ENCODE data around the gene INSRR.

Gene INSRR

DNA sequence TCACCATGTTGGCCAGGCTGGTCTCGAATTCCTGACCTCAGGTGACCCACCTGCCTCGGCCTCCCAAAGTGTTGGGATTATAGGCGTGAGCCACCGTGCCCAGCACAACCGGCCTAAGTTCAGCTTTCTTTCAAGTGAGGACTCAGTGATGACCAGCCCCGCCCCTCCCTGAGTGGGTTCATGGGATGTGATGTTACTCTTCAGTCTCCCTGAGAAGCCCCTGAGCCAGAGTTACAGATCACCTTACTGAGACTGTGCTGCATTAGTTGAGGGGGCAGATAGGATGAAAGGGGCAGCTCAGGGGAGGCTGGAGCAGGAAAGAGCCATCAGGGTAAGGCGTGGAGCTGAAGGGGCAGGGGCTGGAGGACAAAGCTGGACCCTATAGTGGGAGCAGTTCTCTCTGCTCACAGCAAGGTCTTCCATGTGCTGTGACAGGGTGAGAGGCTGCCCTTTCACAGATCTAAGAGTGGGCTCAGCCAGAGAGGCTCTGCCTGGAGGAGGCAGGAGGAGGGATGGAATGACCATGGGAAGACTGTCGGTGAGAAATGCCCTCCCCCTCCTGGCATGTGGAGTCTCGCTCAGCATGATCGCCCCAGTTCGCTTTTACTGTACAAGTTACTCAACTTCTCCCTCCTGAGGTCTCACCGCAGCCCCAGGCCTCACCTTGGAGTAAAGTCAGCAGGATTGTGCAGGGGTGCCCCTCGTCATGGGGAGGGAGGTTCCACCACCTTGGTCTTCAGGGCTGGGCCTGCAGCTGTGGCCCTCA lies 55.6 kb downstream of the INSRR start:
- no peak for DNase-seq

GRCh38 chr1:156802421-156802935 lies 56.4 kb downstream of the INSRR start:
- no peak for DNase-seq

DNA sequence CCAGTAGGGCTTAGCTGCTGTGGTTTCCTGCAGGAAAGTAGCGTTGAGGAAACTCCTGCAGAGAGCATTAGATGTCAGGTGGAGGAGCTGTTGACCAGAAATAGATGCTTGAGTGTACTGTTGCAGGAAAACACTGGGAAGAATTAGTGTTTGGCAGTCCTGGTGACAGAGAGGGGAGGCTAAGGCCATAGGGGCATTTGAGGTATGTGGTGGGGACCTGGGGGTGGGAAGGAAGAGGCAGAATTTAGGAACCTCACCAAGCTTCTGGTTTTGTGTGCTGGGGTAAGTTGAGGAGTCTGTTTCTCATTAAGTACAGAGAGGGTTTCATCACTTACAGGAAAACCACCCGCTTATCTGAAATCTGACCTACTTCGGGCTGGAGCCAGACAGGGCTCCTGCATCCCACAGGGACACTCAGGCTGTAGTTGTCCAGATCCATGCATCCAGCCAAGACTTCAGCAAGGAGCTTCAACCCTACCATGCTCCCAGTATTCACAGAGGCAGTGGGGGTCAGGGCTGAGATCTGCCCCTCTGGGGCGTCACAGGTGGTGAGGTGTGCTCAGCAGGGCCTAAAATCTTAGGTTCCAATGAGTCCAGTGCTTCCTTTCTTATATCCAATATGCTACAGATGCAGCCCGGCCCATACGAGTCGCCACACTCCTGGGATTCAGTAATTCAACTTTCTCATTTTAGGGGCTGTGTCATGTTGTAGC lies 57.4 kb downstream of the INSRR start:
- no peak for DNase-seq

- peak; percentile 41 for DNase-seq
Observed at GRCh38 chr1:156797212-156797871, 61.6 kb downstream of the INSRR start.

DNA sequence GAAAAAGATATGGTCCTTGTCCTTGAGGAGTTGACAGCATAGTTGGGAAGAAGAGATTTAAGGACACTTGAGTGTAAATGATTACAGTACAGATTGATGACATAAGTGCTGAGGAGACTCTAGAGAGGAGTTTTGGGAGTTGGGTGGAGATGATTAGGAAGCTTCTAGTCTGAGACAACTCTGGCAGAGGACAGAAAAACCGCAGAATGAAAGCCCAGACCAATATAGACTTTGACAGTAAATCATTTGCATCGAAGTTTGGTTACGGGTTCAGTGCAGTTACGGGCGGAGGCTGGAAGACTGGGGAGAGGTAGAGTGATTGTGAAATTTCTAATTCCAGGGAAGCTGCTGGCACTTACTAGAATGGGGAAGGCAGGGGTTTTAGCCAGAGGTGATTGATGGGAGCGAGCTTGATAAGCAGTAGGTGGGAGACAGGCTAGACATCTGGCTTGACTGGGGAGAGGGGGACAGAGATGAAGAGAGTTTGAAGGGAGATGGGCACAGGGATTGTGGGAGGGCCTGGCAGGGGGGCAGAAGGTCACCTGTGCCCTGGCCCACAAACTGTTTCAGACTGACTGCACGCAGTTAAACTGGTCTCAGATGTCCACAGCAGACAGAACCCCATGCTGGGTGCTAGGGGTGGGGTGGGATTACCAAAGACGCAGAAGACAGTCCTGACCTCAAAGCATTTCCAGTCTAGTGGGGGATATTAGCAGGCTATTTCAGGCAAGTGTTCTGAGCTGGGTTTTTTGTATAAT lies 62.4 kb downstream of the INSRR start:
- no peak for DNase-seq

GRCh38 chr1:156795787-156796186 lies 63.1 kb downstream of the INSRR start:
- no peak for DNase-seq

DNA sequence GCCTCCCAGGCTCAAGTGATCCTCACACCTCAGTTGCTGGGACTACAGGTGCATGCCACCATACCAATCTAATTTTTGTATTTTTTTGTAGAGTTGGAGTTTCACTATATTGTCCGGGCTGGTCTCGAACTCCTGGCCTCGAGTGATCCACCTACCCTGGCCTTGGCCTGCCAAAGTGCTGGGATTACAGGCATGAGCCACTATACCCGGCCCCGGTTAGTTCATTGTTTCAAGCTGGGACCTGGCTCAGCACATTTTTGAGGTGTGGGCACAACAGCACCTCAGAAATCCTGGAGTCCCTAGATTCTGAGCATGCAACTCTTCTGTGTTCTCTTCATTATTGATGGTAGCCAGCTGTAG lies 63.6 kb downstream of the INSRR start:
- no peak for DNase-seq

DNA sequence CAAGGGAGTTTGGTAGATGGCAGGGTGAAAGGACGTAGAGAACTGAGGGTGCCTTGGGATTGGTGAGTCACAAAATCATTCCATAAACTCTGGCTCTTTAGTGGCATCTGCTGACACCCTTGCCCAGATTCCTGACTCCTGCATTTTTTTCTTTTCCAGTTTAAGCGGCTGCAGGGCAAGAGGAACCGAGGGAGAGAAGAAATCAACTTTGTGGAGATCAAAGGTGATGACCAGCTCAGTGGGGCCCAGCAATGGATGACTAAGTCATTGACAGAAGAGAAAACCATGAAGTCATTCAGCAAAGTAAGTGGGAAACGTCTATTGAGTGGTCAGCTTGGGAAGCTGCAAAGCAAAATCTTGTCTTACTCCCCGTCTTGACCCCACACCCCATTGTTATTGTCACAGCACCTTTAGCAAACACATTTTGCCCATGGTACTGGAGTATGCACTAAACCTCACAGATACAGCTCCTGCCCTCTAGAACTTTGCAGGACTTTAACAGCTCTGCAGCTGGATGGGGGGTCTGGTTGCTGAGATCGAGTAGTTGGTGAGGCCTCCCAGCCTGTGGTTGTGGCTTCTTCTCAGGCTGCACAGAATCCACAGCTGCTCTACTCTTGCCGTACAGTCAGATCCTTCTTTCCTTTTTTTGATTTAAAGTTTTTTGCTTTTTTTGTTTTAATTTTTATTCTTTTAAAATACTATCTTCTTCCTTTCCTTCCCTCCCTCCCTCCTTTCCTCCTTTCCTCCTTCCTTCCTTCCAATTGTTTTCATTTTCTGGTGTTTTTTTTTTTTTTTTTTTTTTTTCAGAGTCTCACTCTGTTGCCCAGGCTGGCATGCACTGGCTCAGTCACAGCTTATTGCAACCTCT lies 64.2 kb downstream of the INSRR start:
- DNase-seq: no peak

Measured in retina (tissue), 1 donor.